Measurements from ENCODE around the gene TMEM201. TPM values are rescaled to one million over a fixed set of nuclear protein-coding genes. Genes with fewer than 3 reads are reported as not detected.

Gene TMEM201
- total and polyA plus RNA-seq, 2 donors (not counting 3 experiments of a cell fraction or from before 2014, with no cell fraction given) = 8.3 to 24.8 TPM

- Histone ChIP-seq H3K9me1 (replicated peaks; ENCODE audit: control insufficient read depth, extremely low read depth, insufficient read depth, low read length) (no peaks in the 10 kb centered on the region), H3K27ac (ENCODE audit: insufficient read depth, low read depth, low read length) (no peak overlapping the region), H3K9me3 (replicated peaks; ENCODE audit: control insufficient read depth, insufficient read depth, low read length) (no peaks in the 10 kb centered on the region), H3K4me1 (ENCODE audit: control insufficient read depth, extremely low read depth, insufficient read depth, low read length) (no peaks in the 10 kb centered on the region), H3K79me2 (ENCODE audit: control insufficient read depth, insufficient read depth, low read length) (no peaks in the 10 kb centered on the region), H3K4me3 (replicated peaks in 1 of 3; ENCODE audit: insufficient read depth in 1 of 3, low read depth in 1 of 3, low read length in 3 of 3) (no peak overlapping the region), H3K27me3 (ENCODE audit: control insufficient read depth in 2 of 2, insufficient read depth in 2 of 2, low read length in 2 of 2) (no peaks in the 10 kb centered on the region), H3K9ac (replicated peaks; ENCODE audit: extremely low read depth, insufficient read depth, low read length) (no peak overlapping the region), H4K20me1 (replicated peaks; ENCODE audit: control insufficient read depth, extremely low read depth, insufficient read depth, low read length) (no peaks in the 10 kb centered on the region), H3K4me2 (ENCODE audit: insufficient read depth, low read length) (no peak overlapping the region), H3K36me3 (ENCODE audit: control insufficient read depth in 2 of 2, extremely low read depth in 1 of 2, insufficient read depth in 2 of 2, low read length in 2 of 2) (peaks cover 0 to 19% of the 10 kb centered on the region in 2 experiments), H2AFZ (ENCODE audit: low read depth, low read length) (no peak overlapping the region)
- FAIRE-seq (no peak), DNase-seq (ENCODE audit: low read depth, low spot score) (no peak)
- no TSS peak for BruUV-seq (replicated peaks)
- POLR2A ChIA-PET = no interaction called here
- CTCF ChIA-PET = no interaction called here
- TF ChIP-seq CTCF (IDR thresholded peaks at IDR 0.05; ENCODE audit: extremely low read depth in 1 of 2, insufficient read depth in 1 of 2, low read depth in 1 of 2, low read length in 2 of 2) (no peak), GATA2 (IDR thresholded peaks at IDR 0.05; ENCODE audit: insufficient read depth, insufficient read length, low read depth, low read length) (no peak), FOS (IDR thresholded peaks at IDR 0.05; ENCODE audit: borderline replicate concordance, insufficient read depth, low read length) (no peak), MYC (IDR thresholded peaks at IDR 0.05; ENCODE audit: low read depth, low read length) (no peak), EZH2 (IDR thresholded peaks at IDR 0.05; ENCODE audit: borderline replicate concordance, low read depth, low read length, severe bottlenecking) (no peak), POLR2AphosphoS5 (IDR thresholded peaks at IDR 0.05; ENCODE audit: insufficient read depth, low read depth, low read length) (no peak), MAX (IDR thresholded peaks at IDR 0.05; ENCODE audit: insufficient read depth, insufficient read length) (no peak), POLR2A (IDR thresholded peaks at IDR 0.05; ENCODE audit: low read depth, low read length) (no peak), JUN (IDR thresholded peaks at IDR 0.05; ENCODE audit: borderline replicate concordance, insufficient read depth, insufficient read length, low read depth) (no peak)
- dilution Hi-C loops (cut with MboI; ENCODE audit: extremely low pct_ligation_motif_present, low sequenced_read_pairs) = no loop called here
- intact Hi-C loops (cut with micrococcal nuclease) = no loop called here
Observed at GRCh38 chr1:9607352-9607751, 18.6 kb downstream of the TMEM201 start.
